Spleen (tissue), 7 donors: ENCODE results near the gene WDR26.

Experiments used
- POLR2A ChIP-seq, 3 donors: fragments of 450-650 bp; IDR thresholded peaks; one replicate each; pipeline ENCODE4 v1.5.1; 2017; ENCODE audit warnings: antibody characterized with exemption in 3 of 3, mild to moderate bottlenecking in 1 of 3
- POLR2AphosphoS5 ChIP-seq, 3 donors: sonication (generic); formaldehyde crosslinking; IDR thresholded peaks; one replicate each; pipeline ENCODE4 v1.5.1; 2017; ENCODE audit warnings: antibody characterized with exemption in 3 of 3
- TF ChIP-seq, protein P1 (sequence below), 11 experiments: fragments of 200-600 bp in 7 of 11; fragments of 450-650 bp in 4 of 11; sonication (generic) in 4 of 11; IDR thresholded peaks in 8 of 11; conservative IDR thresholded peaks in 3 of 11; 1 replicate in 7 of 11; 2 replicates in 4 of 11; pipeline versions ENCODE4 v1.4.0 to v1.8.0; 2016 to 2021; ENCODE audit warnings: antibody characterized with exemption in 11 of 11, inconsistent platforms in 4 of 11, mild to moderate bottlenecking in 1 of 11
- donor health status: DM: no; HTN: no; CAD: no; lungs with moderate emphysema.
- donor health status: DM: no; HTN: no; CAD: no.
- donor health status: DM: no; HTN: no; CAD: no.

DNA sequence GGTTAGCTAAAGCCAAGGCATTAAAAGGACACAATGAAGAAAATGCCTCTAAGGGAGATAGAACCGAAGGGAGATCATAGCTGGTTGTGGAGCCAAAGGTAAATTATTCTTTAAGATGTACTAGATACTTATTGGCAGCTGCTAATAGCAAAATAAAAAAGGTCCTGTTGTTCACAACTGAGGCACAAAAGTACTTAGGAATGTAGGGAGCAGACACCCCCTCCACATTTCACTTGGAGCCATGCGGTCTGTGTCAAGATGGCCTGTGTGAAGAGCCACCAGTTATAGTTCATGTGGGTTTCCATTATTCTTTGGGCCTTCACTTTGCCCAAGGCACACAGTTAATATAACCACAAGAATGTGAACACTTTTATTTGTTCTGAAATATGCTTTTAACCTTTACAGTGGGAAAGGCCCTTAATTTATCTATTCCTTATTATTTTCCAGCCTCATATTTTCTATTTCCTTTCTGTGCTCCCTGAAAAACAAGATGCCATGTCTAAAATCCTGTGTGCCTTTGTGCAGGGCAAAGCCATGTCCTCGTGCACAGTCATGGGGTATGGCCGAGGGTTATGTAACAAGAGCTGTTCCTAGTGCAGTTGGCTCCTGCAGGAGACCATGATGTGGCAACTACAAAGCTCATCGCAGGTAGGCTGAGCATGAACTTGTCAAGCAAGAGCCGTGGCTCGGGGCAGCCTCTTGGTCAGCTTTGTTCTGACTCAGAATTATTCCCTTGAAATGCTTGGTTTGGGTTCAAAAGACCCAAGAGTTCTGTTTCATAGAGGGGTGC is 16.2 kb upstream of the WDR26 start:
- TF ChIP-seq POLR2A (IDR thresholded peaks at IDR 0.05) (no peak), POLR2AphosphoS5 (IDR thresholded peaks at IDR 0.05) (no peak)
- TF ChIP-seq, protein P1, sequence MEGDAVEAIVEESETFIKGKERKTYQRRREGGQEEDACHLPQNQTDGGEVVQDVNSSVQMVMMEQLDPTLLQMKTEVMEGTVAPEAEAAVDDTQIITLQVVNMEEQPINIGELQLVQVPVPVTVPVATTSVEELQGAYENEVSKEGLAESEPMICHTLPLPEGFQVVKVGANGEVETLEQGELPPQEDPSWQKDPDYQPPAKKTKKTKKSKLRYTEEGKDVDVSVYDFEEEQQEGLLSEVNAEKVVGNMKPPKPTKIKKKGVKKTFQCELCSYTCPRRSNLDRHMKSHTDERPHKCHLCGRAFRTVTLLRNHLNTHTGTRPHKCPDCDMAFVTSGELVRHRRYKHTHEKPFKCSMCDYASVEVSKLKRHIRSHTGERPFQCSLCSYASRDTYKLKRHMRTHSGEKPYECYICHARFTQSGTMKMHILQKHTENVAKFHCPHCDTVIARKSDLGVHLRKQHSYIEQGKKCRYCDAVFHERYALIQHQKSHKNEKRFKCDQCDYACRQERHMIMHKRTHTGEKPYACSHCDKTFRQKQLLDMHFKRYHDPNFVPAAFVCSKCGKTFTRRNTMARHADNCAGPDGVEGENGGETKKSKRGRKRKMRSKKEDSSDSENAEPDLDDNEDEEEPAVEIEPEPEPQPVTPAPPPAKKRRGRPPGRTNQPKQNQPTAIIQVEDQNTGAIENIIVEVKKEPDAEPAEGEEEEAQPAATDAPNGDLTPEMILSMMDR (IDR thresholded peaks at IDR 0.05 in 8 of 11, conservative IDR thresholded peaks at IDR 0.05 in 3 of 11) = no peak
